ENCODE measurements around the gene ANKRD13B. TPM values are rescaled to one million over a fixed set of nuclear protein-coding genes. Genes with fewer than 3 reads are reported as not detected.

Gene ANKRD13B
- total and polyA plus RNA-seq, 2 donors (not counting 1 experiment from before 2014, with no cell fraction given): 1.6 to 2.8 TPM

- ATAC-seq (ENCODE audit: low read depth) (no peak), DNase-seq (peak; percentile 26)
- POLR2A ChIA-PET: interaction anchor here (0.6 to 1.6 kb wide), 5 partner anchors 21 to 312 kb away, joined by 3 to 12 read pairs (median 5); partner anchors contain the start of gene SSH2
- Histone ChIP-seq H3K4me1 (ENCODE audit: control insufficient read depth in 2 of 2, insufficient read depth in 2 of 2, low read length in 2 of 2) (peaks cover 57 to 66% of the 10 kb centered on the region in 2 donors), H3K79me2 (ENCODE audit: control insufficient read depth, insufficient read depth, low read length) (peaks cover 6% of the 10 kb centered on the region), H4K20me1 (ENCODE audit: control insufficient read depth, insufficient read depth, low read length, poor library complexity, severe bottlenecking) (peaks cover 41% of the 10 kb centered on the region), H3K27ac (ENCODE audit: low read length in 2 of 2) (no peak overlapping the region), H2AFZ (ENCODE audit: insufficient read depth, low read depth, low read length, poor library complexity, severe bottlenecking) (peak overlapping the region; percentile 88), H3K9ac (ENCODE audit: low read length) (peak overlapping the region; percentile 68), H3K4me3 (ENCODE audit: control extremely low read depth in 1 of 5, extremely low read depth in 1 of 5, insufficient read depth in 1 of 5, low read depth in 2 of 5, low read length in 4 of 5) (peak overlapping the region in 4 of 5 experiments; percentile 37 to 73 (median 53)), H3K9me3 (ENCODE audit: control extremely low read depth in 1 of 3, control insufficient read depth in 2 of 3, insufficient read depth in 1 of 3, low read length in 2 of 3) (no peaks in the 10 kb centered on the region), H3K36me3 (replicated peaks in 1 of 2; ENCODE audit: control extremely low read depth in 1 of 2, control insufficient read depth in 1 of 2, extremely low read depth in 1 of 2, insufficient read depth in 2 of 2, low read length in 1 of 2) (no peaks in the 10 kb centered on the region), H3K27me3 (replicated peaks in 1 of 4; ENCODE audit: control extremely low read depth in 1 of 4, control insufficient read depth in 3 of 4, insufficient read depth in 4 of 4, low read length in 3 of 4) (peaks cover 0 to 40% (median 12%) of the 10 kb centered on the region in 4 experiments), H3K4me2 (replicated peaks; ENCODE audit: low read depth, low read length, poor library complexity, severe bottlenecking) (peak overlapping the region; percentile 100)
- peaks cover 5% of the 10 kb centered on the region for H3K27me3 Mint-ChIP-seq
- peaks cover 56% of the 10 kb centered on the region for H3K4me1 Mint-ChIP-seq
- peak; percentile 20 for TF ChIP-seq CTCF (IDR thresholded peaks at IDR 0.05)
- TF ChIP-seq EZH2 (IDR thresholded peaks at IDR 0.05; ENCODE audit: borderline replicate concordance, insufficient read depth, low read depth, low read length, poor library complexity, severe bottlenecking): no peak
- WGBS (ENCODE audit: insufficient coverage): 43% methylated on average over 20 of the region's 22 CpGs
- CTCF ChIA-PET: interaction anchor here (0.7 to 15.4 kb wide), 30 partner anchors 9 to 475 kb away, joined by 3 to 336 read pairs (median 7); partner anchors contain the start of genes ABHD15, ANKRD13B, GIT1 and NUFIP2
- intact Hi-C loops (cut with micrococcal nuclease): loop anchor here (1.0 to 10.0 kb wide), 3 partner anchors 38 to 324 kb away; partner anchors contain the start of gene NUFIP2
- peak overlapping the region; percentile 90 for H3K4me3 Mint-ChIP-seq
- no peaks in the 10 kb centered on the region for H3K9me3 Mint-ChIP-seq (ENCODE audit: insufficient read depth)
- H3K27ac Mint-ChIP-seq: no peak overlapping the region
Measured at GRCh38 chr17:29618272-29619065, 25.5 kb downstream of the ANKRD13B start.
